SJCRH30 (cell line): Measurements from ENCODE around the gene LAMTOR2. TPM values are rescaled to one million over a fixed set of nuclear protein-coding genes. Genes with fewer than 3 reads are reported as not detected.
A peak's percentile ranks its signal among the peaks of the same experiment; 100 is the strongest.
"Not testable (repeated sequence)": the region's sequence is repeated elsewhere in the genome, so short reads cannot be mapped to it uniquely, and the experiment has no call there.

Experiments used
- DNase-seq, 2 experiments: peaks; one replicate each; pipeline ENCODE4 v3.0.0-alpha.2; 2015 to 2020
- H3K27ac ChIP-seq: fragments of 250-450 bp; sonication (Bioruptor Pico); 2 replicates; pipeline ENCODE4 v1.5.1; 2020; ENCODE audit warnings: mild to moderate bottlenecking, moderate library complexity
- H3K27me3 ChIP-seq: fragments of 250-450 bp; sonication (Bioruptor Pico); 2 replicates; pipeline ENCODE4 v1.5.1; 2020; ENCODE audit warnings: mild to moderate bottlenecking, moderate library complexity
- H3K36me3 ChIP-seq: fragments of 250-450 bp; sonication (Bioruptor Pico); 2 replicates; pipeline ENCODE4 v1.5.1; 2020; ENCODE audit warnings: mild to moderate bottlenecking, moderate library complexity
- H3K4me1 ChIP-seq: fragments of 250-450 bp; sonication (Bioruptor Pico); 2 replicates; pipeline ENCODE4 v1.5.1; 2020; ENCODE audit warnings: mild to moderate bottlenecking, moderate library complexity
- H3K4me3 ChIP-seq: fragments of 250-450 bp; sonication (Bioruptor Pico); 2 replicates; pipeline ENCODE4 v1.5.1; 2020; ENCODE audit warnings: mild to moderate bottlenecking, moderate library complexity
- H3K9me3 ChIP-seq: fragments of 250-450 bp; sonication (Bioruptor Pico); replicated peaks from 2 replicates; pipeline ENCODE4 v1.5.1; 2020; ENCODE audit warnings: mild to moderate bottlenecking, moderate library complexity
- total RNA-seq: library from RNA; depleted of rRNA; stranded (reverse); fragments of >200 nt; shearing (Covaris generic); gene quantifications from 2 replicates; pipeline ENCODE4 v1.2.3, GENCODE V29; 2014

LAMTOR2 gene
- total RNA-seq, 1 experiment from 2014 or later = 24.8 TPM

DNA sequence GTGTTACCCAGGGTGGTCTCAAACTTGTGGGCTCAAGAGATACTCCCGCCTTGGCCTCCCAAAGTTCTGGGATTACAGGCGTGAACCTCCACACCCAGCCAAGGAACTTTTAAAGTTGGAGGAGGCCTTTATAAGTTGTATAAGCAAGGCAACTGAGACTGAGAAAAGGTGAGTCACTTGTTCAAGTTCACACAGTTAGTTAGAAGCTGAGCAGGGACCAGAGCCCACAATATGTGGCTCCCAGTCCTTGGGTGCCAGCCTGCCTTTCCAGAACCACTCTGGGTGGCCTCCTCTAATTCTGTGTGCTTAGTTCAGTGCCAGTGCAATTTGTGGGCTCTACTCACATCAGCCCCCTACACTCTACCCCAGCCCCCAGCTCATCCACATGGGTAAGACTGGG, 10.0 kb downstream of the LAMTOR2 start:
- Histone ChIP-seq H3K9me3 (no peaks in the 10 kb centered on the region), H3K4me1 (0 out of 2 replicates have a peak, but pooled peaks cover 3% of the 10 kb centered on the region)
- no peak for DNase-seq

DNA sequence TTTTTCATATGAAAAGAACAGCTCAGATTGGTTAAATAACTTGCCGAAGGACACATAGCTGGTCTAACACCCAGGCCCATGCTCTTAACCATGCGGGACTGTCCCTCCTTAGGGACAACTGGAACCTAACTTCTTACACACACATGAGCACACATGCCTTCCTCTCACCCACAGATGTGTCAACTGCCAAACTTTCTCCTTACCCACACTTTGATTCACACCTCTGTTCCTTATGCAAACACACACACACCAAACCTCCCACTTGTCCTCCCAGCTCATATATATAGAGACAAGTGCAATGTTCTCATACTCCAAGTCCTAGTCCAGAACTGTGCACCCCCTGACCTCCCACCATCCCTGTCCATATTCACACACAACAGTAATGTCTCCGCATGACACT, 10.6 kb downstream of the LAMTOR2 start:
- no peaks in the 10 kb centered on the region for H3K27me3 ChIP-seq
- no peaks in the 10 kb centered on the region for H3K9me3 ChIP-seq
- DNase-seq = no peak
- no peak overlapping the region for H3K4me3 ChIP-seq
- H3K27ac ChIP-seq = no peak overlapping the region
- H3K36me3 ChIP-seq = no peaks in the 10 kb centered on the region
- 0 out of 2 replicates have a peak, but pooled peaks cover 3% of the 10 kb centered on the region for H3K4me1 ChIP-seq

More for the DNA sequence above, 10.0 kb downstream of the LAMTOR2 start:
- no peak overlapping the region for H3K27ac ChIP-seq
- no peaks in the 10 kb centered on the region for H3K36me3 ChIP-seq
- no peaks in the 10 kb centered on the region for H3K27me3 ChIP-seq
- no peak overlapping the region for H3K4me3 ChIP-seq

GRCh38 chr1:156065871-156066270, 11.3 kb downstream of the LAMTOR2 start:
- H3K36me3 ChIP-seq = no peaks in the 10 kb centered on the region
- H3K9me3 ChIP-seq = no peaks in the 10 kb centered on the region
- H3K27ac ChIP-seq = no peak overlapping the region
- H3K27me3 ChIP-seq = no peaks in the 10 kb centered on the region
- no peak overlapping the region for H3K4me3 ChIP-seq
- H3K4me1 ChIP-seq = 0 out of 2 replicates have a peak, but pooled peaks cover 3% of the 10 kb centered on the region
- no peak for DNase-seq

DNA sequence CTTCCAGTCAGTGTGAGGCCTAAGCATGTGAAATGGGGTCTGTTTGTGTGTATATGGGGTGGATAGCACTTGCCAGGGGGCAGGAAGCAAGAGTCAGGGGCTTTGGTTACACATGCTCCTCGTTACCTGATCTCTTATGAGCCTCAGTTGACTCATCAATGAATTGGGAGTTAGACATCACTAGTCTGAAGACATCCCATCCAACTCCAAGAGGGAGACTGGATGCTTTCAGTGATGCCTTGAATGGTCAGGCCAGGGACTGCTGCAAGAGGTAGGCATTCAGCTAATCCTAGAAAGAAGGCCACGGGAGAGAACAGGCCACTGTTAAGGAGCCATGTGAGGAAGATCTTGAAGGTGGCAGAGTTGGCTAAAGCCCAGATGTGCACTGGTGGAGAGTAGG, 12.7 kb downstream of the LAMTOR2 start:
- Histone ChIP-seq H3K4me3 (no peak overlapping the region), H3K36me3 (no peaks in the 10 kb centered on the region), H3K4me1 (0 out of 2 replicates have a peak, but pooled peaks cover 3% of the 10 kb centered on the region), H3K27me3 (no peaks in the 10 kb centered on the region), H3K27ac (no peak overlapping the region), H3K9me3 (no peaks in the 10 kb centered on the region)
- DNase-seq = no peak

- Histone ChIP-seq H3K27me3 (no peaks in the 10 kb centered on the region), H3K36me3 (no peaks in the 10 kb centered on the region), H3K9me3 (no peaks in the 10 kb centered on the region), H3K4me1 (no peaks in the 10 kb centered on the region), H3K4me3 (no peak overlapping the region), H3K27ac (no peak overlapping the region)
- no peak for DNase-seq
These were observed 15.2 kb downstream of the LAMTOR2 start for GRCh38 chr1:156069490-156070455.

DNA sequence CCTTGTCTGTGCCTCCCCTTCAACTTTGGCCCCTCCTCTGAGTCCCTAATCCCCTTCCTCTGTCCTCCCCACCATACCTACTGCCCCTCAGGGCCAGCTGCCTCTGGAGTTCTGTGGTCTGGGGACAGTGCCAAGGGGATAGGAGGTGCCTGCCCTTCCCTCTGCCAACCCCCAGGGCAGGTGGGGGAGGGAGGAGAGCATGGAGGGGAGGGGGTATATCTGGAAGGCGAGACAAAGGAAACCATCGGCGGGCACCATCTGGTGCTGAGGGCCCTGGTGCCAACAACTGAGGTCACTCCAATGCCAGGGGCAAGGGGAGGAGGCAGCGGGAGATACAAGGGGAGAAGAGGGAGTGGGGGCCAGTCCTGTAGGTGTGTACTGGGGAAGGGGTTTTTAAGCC, 16.0 kb downstream of the LAMTOR2 start:
- H3K27ac ChIP-seq = no peak overlapping the region
- DNase-seq = peak in 1 of 2 experiments; percentile 31
- no peaks in the 10 kb centered on the region for H3K36me3 ChIP-seq
- H3K4me1 ChIP-seq = no peaks in the 10 kb centered on the region
- H3K4me3 ChIP-seq = no peak overlapping the region
- no peaks in the 10 kb centered on the region for H3K9me3 ChIP-seq
- no peaks in the 10 kb centered on the region for H3K27me3 ChIP-seq

GRCh38 chr1:156071332-156071816, 16.8 kb downstream of the LAMTOR2 start:
- not testable (repeated sequence) for H3K27me3 ChIP-seq, H3K9me3 ChIP-seq, DNase-seq, H3K36me3 ChIP-seq, H3K4me1 ChIP-seq, H3K4me3 ChIP-seq, H3K27ac ChIP-seq

- no peak overlapping the region for H3K27ac ChIP-seq
- no peaks in the 10 kb centered on the region for H3K4me1 ChIP-seq
- DNase-seq = no peak
- H3K9me3 ChIP-seq = no peaks in the 10 kb centered on the region
- no peak overlapping the region for H3K4me3 ChIP-seq
- peaks cover 6% of the 10 kb centered on the region for H3K36me3 ChIP-seq
- H3K27me3 ChIP-seq = no peaks in the 10 kb centered on the region
These were observed 17.7 kb downstream of the LAMTOR2 start for GRCh38 chr1:156072251-156072650.

GRCh38 chr1:156073110-156073687, 18.6 kb downstream of the LAMTOR2 start:
- no peaks in the 10 kb centered on the region for H3K9me3 ChIP-seq
- H3K4me1 ChIP-seq = no peaks in the 10 kb centered on the region
- no peak overlapping the region for H3K4me3 ChIP-seq
- no peak for DNase-seq
- H3K36me3 ChIP-seq = peaks cover 8% of the 10 kb centered on the region
- H3K27ac ChIP-seq = no peak overlapping the region
- no peaks in the 10 kb centered on the region for H3K27me3 ChIP-seq

DNA sequence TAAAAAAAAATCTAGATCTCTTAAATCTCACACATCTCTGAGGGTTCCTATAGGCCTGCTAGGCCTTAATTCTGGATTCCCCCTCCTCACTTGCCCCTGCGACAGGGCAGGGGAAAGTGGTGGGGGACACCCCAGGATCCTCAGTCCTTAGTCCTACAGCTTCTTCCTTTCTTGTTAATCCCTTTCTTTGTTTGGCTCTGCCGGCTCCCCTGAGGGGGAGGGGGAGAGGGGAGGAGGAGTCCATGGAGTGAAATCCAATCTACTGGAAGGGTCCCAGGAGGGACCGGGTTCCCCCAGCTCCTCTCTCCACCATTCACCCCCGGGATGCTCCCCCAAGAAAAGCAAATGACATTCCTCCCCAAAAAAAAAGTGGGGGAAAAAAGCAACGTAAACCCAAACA, 19.2 kb downstream of the LAMTOR2 start:
- H3K9me3 ChIP-seq = no peaks in the 10 kb centered on the region
- H3K4me1 ChIP-seq = no peaks in the 10 kb centered on the region
- H3K27ac ChIP-seq = no peak overlapping the region
- peaks cover 8% of the 10 kb centered on the region for H3K36me3 ChIP-seq
- no peak overlapping the region for H3K4me3 ChIP-seq
- no peaks in the 10 kb centered on the region for H3K27me3 ChIP-seq
- DNase-seq = peak in 1 of 2 experiments; percentile 40

GRCh38 chr1:156074661-156075060, 20.1 kb downstream of the LAMTOR2 start:
- Histone ChIP-seq H3K9me3 (no peaks in the 10 kb centered on the region), H3K4me3 (no peak overlapping the region), H3K27ac (no peak overlapping the region), H3K27me3 (no peaks in the 10 kb centered on the region), H3K36me3 (peaks cover 8% of the 10 kb centered on the region), H3K4me1 (no peaks in the 10 kb centered on the region)
- DNase-seq = no peak

- DNase-seq = no peak
- no peaks in the 10 kb centered on the region for H3K27me3 ChIP-seq
- no peak overlapping the region for H3K27ac ChIP-seq
- H3K4me3 ChIP-seq = no peak overlapping the region
- H3K9me3 ChIP-seq = no peaks in the 10 kb centered on the region
- H3K4me1 ChIP-seq = no peaks in the 10 kb centered on the region
- peaks cover 8% of the 10 kb centered on the region for H3K36me3 ChIP-seq
These were observed 20.6 kb downstream of the LAMTOR2 start for GRCh38 chr1:156075162-156075561.

GRCh38 chr1:156075775-156076204, 21.2 kb downstream of the LAMTOR2 start:
- Histone ChIP-seq H3K27me3 (no peaks in the 10 kb centered on the region), H3K27ac (no peak overlapping the region), H3K4me1 (no peaks in the 10 kb centered on the region), H3K36me3 (peaks cover 8% of the 10 kb centered on the region), H3K9me3 (no peaks in the 10 kb centered on the region), H3K4me3 (no peak overlapping the region)
- DNase-seq = no peak

- no peak for DNase-seq
- Histone ChIP-seq H3K9me3 (no peaks in the 10 kb centered on the region), H3K27me3 (no peaks in the 10 kb centered on the region), H3K36me3 (peaks cover 8% of the 10 kb centered on the region), H3K4me3 (no peak overlapping the region), H3K27ac (no peak overlapping the region), H3K4me1 (no peaks in the 10 kb centered on the region)
These were observed 22.2 kb downstream of the LAMTOR2 start for GRCh38 chr1:156076609-156077429.

DNA sequence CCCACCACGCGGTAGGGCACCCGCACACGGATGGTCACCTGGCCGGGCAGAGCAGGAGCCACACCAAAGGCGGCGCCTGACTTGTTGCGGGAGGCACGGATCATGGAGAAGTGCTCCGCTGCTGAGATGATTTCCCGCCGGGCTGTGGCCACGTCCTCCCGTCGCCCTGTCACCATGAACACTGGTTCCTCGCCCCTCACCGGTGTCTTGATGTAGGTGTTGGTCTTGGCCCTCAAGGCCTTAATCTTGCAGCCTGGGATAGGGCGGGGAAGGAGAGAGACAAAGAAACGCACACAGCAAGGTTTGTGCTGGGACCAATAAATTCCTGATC, 22.8 kb downstream of the LAMTOR2 start:
- no peaks in the 10 kb centered on the region for H3K4me1 ChIP-seq
- H3K36me3 ChIP-seq = peaks cover 8% of the 10 kb centered on the region
- no peak overlapping the region for H3K4me3 ChIP-seq
- DNase-seq = no peak
- no peaks in the 10 kb centered on the region for H3K27me3 ChIP-seq
- no peak overlapping the region for H3K27ac ChIP-seq
- no peaks in the 10 kb centered on the region for H3K9me3 ChIP-seq
